ENCODE results near the gene ABCA8. TPM values are rescaled to one million over a fixed set of nuclear protein-coding genes. Genes with fewer than 3 reads are reported as not detected.

The ABCA8 gene
- 22.7 and 47.4 TPM in 2 replicates for total RNA-seq

GRCh38 chr17:68955181-68955841, at the start of gene ABCA8:
TSS of gene ABCA8 (minus strand) at chr17:68955392. CDS start at chr17:68942034, 13,358 bp downstream.

Other genes starting within 250 kb of the ABCA8 start
- gene ABCA9, start 105.5 kb upstream of the ABCA8 start, total RNA-seq: 22.7 and 47.8 TPM in 2 replicates
- 97.0 and 114 TPM in 2 replicates for gene ABCA6, start 186.5 kb upstream of the ABCA8 start, total RNA-seq